Measurements from ENCODE around the gene NCAPD2. TPM values are rescaled to one million over a fixed set of nuclear protein-coding genes. Genes with fewer than 3 reads are reported as not detected.

The NCAPD2 gene
- total RNA-seq, 2 donors from 2014 or later = 19.9 to 26.7 TPM

GRCh38 chr12:6523708-6524107 lies 29.8 kb downstream of the NCAPD2 start:
- peaks cover 75% of the 10 kb centered on the region for H3K36me3 ChIP-seq
- no peak for TF ChIP-seq CTCF (IDR thresholded peaks at IDR 0.05)
- no peaks in the 10 kb centered on the region for H3K27me3 ChIP-seq (replicated peaks; ENCODE audit: insufficient read depth)
- no peak overlapping the region for H3K4me3 ChIP-seq
- no peaks in the 10 kb centered on the region for H3K4me1 ChIP-seq (ENCODE audit: control insufficient read depth in 1 of 2, low read depth in 2 of 2)
- no peak for ATAC-seq (ENCODE audit: insufficient number of reproducible peaks, low FRiP score, low read depth)
- no peaks in the 10 kb centered on the region for H3K9me3 ChIP-seq
- DNase-seq (ENCODE audit: low spot score) = no peak
- H3K27ac ChIP-seq = no peak overlapping the region

DNA sequence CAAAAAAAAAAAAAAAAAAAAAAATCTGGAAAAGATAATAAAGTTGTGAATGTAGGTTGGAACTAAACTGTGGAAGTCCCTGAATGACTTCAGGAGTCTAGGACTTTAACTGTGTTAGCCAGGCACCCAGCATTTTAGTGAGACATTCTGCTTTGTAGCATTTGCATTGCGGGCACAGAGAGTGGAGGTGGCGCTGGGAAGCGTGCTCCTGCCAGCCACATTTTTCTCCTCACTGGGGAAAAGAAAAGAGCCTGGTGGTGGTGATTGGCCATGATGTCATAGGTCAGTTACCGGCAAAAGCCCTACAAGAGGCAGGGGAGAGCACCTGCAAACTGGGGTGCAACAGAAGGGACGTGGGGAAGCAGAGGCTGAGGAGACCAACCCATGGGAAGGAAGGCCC lies 30.7 kb downstream of the NCAPD2 start:
- no peaks in the 10 kb centered on the region for H3K27me3 ChIP-seq (replicated peaks; ENCODE audit: insufficient read depth)
- H3K4me3 ChIP-seq = no peak overlapping the region
- ATAC-seq (ENCODE audit: insufficient number of reproducible peaks, low FRiP score, low read depth) = no peak
- H3K4me1 ChIP-seq (ENCODE audit: control insufficient read depth in 1 of 2, low read depth in 2 of 2) = no peaks in the 10 kb centered on the region
- no peak for TF ChIP-seq CTCF (IDR thresholded peaks at IDR 0.05)
- no peak for DNase-seq (ENCODE audit: low spot score)
- H3K9me3 ChIP-seq = no peaks in the 10 kb centered on the region
- peaks cover 79% of the 10 kb centered on the region for H3K36me3 ChIP-seq
- H3K27ac ChIP-seq = no peak overlapping the region

DNA sequence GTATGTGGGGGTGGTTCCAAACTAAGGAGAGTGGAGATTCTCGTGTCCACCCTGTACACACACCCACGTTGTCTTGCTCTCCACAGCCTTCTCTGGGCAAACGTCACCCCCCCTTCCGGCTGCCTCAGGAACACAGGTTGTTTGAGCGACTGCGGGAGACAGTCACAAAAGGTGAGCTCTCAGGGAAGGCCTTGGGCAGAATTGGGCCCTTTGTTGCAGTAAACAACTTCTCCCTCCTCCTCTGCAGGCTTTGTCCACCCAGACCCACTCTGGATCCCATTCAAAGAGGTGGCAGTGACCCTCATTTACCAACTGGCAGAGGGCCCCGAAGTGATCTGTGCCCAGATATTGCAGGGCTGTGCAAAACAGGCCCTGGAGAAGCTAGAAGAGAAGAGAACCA lies 32.3 kb downstream of the NCAPD2 start:
- no peak for TF ChIP-seq CTCF (IDR thresholded peaks at IDR 0.05)
- Histone ChIP-seq H3K36me3 (peaks cover 82% of the 10 kb centered on the region), H3K9me3 (no peaks in the 10 kb centered on the region), H3K27me3 (replicated peaks; ENCODE audit: insufficient read depth) (no peaks in the 10 kb centered on the region), H3K27ac (no peak overlapping the region), H3K4me1 (ENCODE audit: control insufficient read depth in 1 of 2, low read depth in 2 of 2) (no peaks in the 10 kb centered on the region), H3K4me3 (no peak overlapping the region)
- ATAC-seq (ENCODE audit: insufficient number of reproducible peaks, low FRiP score, low read depth) (no peak), DNase-seq (ENCODE audit: low spot score) (no peak)

DNA sequence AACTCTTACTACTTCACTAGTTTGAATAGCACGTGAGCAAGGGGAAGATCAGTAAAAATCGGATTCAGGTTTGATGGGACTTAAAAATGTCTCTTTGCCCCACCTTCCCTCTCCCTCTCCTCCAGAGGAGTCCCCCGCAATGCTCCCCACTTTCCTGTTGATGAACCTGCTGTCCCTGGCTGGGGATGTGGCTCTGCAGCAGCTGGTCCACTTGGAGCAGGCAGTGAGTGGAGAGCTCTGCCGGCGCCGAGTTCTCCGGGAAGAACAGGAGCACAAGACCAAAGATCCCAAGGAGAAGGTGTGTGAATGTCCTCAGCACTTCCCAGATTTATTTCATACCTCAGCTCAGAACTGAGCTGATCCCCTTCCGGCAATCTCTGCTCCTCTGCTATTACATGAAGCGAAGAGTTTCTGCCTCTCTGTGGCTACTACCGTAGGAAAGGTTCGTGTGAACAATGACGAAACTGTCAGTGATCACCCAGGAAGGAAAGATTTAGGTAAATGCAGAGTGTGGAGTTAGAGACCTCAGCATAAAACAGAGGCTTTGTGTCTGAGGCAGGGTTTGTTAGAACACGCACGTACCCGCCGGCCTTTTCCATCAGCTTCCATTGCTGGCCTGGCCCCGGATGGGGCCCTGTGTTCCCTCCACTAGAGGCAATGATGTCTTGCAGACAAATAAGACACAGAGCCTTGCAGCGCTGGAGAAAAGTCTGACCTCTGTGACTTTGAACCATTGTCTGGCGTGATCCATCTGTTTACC lies 33.0 kb downstream of the NCAPD2 start:
- no peak for TF ChIP-seq CTCF (IDR thresholded peaks at IDR 0.05)
- DNase-seq (ENCODE audit: low spot score) (no peak), ATAC-seq (ENCODE audit: insufficient number of reproducible peaks, low FRiP score, low read depth) (no peak)
- Histone ChIP-seq H3K4me3 (no peak overlapping the region), H3K27me3 (replicated peaks; ENCODE audit: insufficient read depth) (no peaks in the 10 kb centered on the region), H3K9me3 (no peaks in the 10 kb centered on the region), H3K36me3 (peaks cover 75% of the 10 kb centered on the region), H3K27ac (no peak overlapping the region), H3K4me1 (ENCODE audit: control insufficient read depth in 1 of 2, low read depth in 2 of 2) (peaks cover 2 to 3% of the 10 kb centered on the region in 2 donors)

DNA sequence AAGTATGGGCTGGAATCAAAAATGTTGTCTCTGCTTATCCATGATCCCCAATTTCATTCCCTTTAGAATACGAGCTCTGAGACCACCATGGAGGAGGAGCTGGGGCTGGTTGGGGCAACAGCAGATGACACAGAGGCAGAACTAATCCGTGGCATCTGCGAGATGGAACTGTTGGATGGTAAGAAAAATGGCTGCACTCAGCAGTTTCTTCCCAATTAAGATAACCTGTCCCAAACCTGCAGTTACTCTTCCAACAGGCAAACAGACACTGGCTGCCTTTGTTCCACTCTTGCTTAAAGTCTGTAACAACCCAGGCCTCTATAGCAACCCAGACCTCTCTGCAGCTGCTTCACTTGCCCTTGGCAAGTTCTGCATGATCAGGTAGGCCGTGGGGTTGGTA lies 33.8 kb downstream of the NCAPD2 start:
- H3K27ac ChIP-seq = no peak overlapping the region
- H3K27me3 ChIP-seq (replicated peaks; ENCODE audit: insufficient read depth) = no peaks in the 10 kb centered on the region
- H3K9me3 ChIP-seq = no peaks in the 10 kb centered on the region
- H3K4me1 ChIP-seq (ENCODE audit: control insufficient read depth in 1 of 2, low read depth in 2 of 2) = peaks cover 10 to 11% of the 10 kb centered on the region in 2 donors
- H3K36me3 ChIP-seq = peaks cover 67% of the 10 kb centered on the region
- DNase-seq (ENCODE audit: low spot score) (no peak), ATAC-seq (ENCODE audit: insufficient number of reproducible peaks, low FRiP score, low read depth) (no peak)
- TF ChIP-seq CTCF (IDR thresholded peaks at IDR 0.05) = no peak
- H3K4me3 ChIP-seq = no peak overlapping the region
